Measurements from ENCODE around the gene CLCN2.
"Not testable (repeated sequence)": the region's sequence is repeated elsewhere in the genome, so short reads cannot be mapped to it uniquely, and the experiment has no call there.

The CLCN2 gene

DNA sequence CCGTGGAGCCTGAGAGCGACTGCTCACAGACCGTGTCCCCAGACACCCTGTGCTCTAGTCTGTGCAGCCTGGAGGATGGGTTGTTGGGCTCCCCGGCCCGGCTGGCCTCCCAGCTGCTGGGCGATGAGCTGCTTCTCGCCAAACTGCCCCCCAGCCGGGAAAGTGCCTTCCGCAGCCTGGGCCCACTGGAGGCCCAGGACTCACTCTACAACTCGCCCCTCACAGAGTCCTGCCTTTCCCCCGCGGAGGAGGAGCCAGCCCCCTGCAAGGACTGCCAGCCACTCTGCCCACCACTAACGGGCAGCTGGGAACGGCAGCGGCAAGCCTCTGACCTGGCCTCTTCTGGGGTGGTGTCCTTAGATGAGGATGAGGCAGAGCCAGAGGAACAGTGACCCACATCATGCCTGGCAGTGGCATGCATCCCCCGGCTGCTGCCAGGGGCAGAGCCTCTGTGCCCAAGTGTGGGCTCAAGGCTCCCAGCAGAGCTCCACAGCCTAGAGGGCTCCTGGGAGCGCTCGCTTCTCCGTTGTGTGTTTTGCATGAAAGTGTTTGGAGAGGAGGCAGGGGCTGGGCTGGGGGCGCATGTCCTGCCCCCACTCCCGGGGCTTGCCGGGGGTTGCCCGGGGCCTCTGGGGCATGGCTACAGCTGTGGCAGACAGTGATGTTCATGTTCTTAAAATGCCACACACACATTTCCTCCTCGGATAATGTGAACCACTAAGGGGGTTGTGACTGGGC is 16.7 kb downstream of the CLCN2 start:
- no peak for DNase-seq

DNA sequence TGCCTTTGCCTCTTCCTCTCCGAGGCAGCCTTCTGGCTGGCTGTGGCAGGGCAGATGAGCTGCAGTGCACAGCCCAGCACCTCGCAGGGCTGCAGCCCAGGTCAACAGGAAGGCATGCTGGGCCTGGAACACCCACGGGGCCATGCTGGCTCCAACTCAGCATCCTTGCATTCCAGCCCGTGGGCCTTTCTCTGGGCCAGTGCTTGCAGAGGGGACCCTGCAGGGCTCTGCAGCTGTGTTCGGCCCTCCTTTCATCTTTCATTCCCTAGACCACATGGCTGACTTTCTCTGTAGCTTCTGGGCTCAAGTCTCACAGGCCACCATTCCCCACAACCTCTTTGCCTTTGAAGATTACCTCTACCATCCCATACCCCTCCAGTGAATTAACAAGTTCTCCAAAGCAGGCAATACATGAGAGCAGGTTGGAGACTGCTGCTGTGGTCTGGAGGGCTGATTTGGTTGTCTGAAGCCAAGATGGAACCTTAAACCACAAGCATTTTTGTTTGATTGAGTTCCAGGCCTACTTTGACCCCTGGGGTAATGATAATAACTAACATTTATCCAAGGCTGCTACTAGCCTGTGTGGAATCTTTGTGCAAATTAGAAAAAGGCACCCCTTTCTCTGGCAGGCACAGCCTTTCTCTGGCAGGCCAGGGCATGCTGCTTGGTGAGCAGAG is 18.1 kb downstream of the CLCN2 start:
- DNase-seq = no peak

DNA sequence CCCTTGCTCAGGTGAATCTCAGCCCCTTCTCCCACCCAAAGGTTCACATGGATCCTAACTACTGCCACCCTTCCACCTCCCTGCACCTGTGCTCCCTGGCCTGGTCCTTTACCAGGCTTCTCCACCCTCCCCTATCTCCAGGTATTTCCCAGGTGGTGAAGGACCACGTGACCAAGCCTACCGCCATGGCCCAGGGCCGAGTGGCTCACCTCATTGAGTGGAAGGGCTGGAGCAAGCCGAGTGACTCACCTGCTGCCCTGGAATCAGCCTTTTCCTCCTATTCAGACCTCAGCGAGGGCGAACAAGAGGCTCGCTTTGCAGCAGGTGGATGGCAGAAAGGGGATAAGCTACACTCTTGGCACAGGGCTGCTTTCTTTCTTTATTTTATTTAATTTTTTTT is 19.5 kb downstream of the CLCN2 start:
- no peak for DNase-seq

- not testable (repeated sequence) for DNase-seq
Measured at GRCh38 chr3:184339451-184340135, 21.8 kb downstream of the CLCN2 start.

- DNase-seq = no peak
Measured at GRCh38 chr3:184339001-184339400, 22.4 kb downstream of the CLCN2 start.

- no peak for DNase-seq
Measured at GRCh38 chr3:184338511-184338945, 22.9 kb downstream of the CLCN2 start.

DNA sequence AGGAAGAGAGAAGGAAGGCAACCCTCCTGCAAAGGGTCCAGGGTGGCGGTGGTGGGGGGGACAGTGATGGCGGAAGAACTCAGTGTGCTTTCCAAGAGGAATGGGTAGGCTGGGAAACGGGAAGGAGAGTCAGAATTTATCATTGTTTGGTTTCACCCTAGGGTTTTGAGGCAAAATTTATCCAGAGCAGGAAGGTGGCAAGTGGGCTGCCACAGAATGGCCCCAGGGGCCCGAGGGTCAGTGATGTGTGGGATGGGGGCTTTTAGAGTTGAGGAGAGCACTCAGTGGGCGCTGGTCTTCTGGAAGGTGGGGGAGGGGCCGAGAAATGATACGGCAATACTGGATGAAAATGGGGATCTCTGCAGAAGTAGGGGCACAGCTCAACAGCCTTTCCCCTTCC is 23.4 kb downstream of the CLCN2 start:
- no peak for DNase-seq

GRCh38 chr3:184337399-184337714 is 24.0 kb downstream of the CLCN2 start, which contains the start of gene FAM131A:
TSS of gene FAM131A (plus strand) at chr3:184337600. CDS start at chr3:184337631, 31 bp downstream.
- no peak for DNase-seq

DNA sequence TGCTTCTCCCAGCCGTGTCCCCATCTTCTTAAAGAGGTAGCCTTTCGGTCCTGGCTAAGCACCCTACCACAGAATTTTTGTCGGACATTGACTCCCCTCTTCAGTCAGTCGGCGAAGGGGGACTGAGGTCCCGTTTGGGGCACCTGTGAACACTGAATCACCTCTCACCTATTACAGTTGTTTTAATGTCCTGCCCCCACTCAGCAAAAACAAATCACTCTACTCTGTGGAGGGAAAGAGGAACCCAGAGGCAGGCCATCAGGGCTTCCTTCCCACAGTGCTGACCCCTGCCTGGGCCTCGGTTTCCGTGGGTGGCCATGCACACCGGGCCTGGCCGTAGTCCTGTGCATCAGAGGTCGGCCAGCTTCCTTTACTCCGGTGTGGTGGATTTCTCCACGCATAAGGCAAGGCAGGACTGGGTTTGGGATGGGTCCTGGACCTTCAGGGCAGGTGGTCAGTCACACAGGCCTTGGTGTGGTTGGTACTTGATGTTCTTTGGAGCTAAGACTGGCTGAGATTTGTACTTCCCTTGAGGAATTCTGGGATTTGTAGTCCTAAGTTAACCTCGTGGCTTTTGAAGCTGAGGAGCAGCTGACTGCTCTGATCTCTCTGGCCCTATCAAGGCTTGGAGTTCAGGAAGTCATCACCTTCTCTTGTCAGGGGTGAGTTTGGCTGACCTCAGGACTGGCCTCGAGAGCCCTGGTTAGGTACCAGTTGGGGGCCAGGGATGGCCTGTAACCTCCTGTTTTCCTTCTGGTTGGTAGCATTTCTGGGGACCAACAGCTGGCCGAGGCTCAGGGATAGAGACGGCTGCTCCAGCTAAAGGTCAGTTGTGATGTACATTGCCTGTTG is 24.6 kb downstream of the CLCN2 start:
- DNase-seq = no peak

GRCh38 chr3:184335661-184336546 is 25.5 kb downstream of the CLCN2 start:
- peak; percentile 80 for DNase-seq

DNA sequence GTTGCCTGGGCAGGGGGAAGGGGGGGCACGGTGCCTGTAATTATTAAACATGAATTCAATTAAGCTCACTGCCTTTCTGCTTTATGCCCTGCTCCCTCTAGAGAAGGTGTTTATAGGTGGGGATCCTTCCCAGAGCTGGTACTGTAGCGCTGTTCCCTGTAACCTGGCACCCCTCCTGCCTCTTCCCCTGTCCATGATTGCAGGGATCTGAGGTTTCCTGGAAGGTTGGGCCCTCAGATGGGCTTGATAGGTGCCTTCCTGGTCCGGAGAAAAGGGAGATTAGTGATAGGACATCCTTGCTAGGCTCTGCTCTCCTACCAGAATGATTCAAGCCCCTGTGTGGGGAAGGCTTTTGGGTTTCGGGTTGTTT is 26.1 kb downstream of the CLCN2 start:
- no peak for DNase-seq

- DNase-seq = peak; percentile 20
Measured at GRCh38 chr3:184334470-184335158, 26.8 kb downstream of the CLCN2 start.

DNA sequence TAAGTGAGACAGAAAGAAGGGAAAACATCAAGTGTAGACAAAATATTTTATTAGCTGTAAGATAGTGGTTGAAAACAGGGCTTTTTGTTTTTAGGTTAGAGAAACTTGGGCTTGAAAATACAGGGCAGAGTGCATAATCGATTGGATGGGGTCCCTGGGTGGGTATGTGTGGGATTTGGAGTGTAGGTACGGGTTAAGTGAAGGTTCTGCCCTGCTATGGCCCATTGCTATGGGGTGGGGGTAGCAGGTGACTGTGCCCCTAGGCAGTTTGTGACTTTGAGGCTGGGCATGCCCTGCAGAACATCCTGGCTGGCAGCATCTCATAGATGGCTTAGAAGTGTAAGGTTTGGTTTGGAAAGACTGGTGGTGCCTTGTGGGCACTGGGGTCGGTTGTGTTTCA is 27.7 kb downstream of the CLCN2 start:
- DNase-seq = no peak

- DNase-seq = no peak
Measured at GRCh38 chr3:184333190-184333589, 28.2 kb downstream of the CLCN2 start.

DNA sequence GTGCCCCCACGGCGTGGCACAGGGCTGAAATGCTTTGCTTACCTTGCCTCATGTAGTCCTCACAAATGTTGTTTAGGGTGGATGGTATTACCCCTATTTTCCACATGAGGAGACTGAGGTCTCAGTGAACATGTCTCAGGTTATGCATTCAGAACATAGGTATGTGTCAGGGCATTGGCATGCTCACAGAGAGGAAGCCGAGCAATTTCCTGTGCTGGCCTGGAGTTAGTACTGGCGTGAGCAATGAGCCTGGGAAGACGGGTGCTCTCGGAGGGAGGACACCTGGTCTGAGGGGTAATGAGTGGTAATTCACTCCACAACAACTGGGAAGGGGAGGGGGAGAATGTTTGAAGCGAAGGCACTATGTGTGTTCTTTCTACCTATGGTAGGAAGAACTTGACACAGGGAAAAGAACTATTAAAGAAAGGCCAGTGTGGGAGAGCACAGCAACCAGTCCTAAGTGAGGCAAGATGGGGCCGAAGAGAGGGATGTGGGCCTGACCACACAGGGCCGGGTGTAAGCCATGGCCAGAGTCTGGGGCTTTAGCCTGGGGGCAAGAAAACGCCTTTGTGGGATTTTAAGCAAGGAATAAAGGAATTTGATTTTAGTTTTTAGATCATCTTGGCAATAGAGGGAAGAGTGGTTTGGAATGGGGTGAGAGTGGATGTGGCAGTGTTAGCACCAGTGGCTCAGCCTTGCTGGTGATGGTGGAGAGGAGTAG is 28.9 kb downstream of the CLCN2 start:
- DNase-seq = no peak

DNA sequence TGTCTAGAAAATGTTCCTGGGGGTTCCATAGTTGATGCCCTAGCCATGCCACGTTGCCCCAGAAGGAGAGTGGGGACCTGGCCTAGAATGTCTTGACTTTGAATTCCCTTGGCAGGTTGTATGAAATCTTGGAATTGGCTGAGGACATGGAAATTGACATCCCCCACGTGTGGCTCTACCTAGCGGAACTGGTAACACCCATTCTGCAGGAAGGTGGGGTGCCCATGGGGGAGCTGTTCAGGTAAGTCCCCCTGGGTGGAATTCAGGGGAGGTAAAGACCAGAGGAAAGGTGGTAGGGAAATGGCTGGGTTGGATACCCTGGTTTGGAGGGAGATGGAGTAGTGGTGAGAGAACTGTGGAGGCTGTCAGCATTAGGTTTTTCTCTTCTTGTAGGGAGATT is 32.9 kb downstream of the CLCN2 start:
- DNase-seq = no peak

GRCh38 chr3:184327171-184327570 is 34.2 kb downstream of the CLCN2 start:
- no peak for DNase-seq

DNA sequence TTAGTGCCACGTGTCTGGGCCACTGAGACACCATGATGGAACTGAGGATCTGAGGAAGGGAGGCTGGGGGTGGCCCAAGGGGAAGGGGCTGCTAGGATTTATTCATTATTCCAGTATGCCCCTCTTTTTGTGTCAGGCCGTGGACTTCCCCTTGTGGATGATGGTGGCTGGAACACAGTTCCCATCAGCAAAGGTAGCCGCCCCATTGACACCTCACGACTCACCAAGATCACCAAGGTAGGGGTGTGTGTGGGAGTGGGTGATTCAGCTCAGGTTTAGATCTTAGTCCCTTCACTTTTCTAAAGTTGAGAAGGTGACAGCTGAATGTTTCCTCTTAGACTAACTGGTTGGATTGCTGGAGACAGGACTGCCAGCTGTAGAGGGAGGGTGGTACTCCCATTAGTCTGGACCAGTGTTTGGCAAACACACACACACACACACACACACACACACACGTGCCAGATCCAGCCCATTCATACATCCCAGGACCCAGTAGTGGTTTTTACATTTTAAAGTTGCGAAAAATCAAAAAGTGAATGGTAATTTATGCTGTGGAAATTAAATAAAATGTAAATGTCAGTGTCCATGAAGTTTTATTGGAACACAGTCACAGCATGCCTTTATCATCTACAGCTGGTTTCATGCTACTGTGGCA is 35.6 kb downstream of the CLCN2 start:
- no peak for DNase-seq

- DNase-seq = no peak
Measured at GRCh38 chr3:184325269-184325668, 36.1 kb downstream of the CLCN2 start.

- no peak for DNase-seq
Measured at GRCh38 chr3:184323696-184324095, 37.7 kb downstream of the CLCN2 start.
